GM18517 (cell line): ENCODE results near the gene CENPE.
"Not testable (repeated sequence)": the region's sequence is repeated elsewhere in the genome, so short reads cannot be mapped to it uniquely, and the experiment has no call there.

Source experiments
- ATAC-seq: cut with Tn5 transposase; IDR thresholded peaks from one replicate; pipeline ENCODE4 v1.9.1; 2021; ENCODE audit warnings: mild to moderate bottlenecking, moderate library complexity; ENCODE audit not compliant: unreplicated experiment

The CENPE gene

GRCh38 chr4:103198111-103198765 lies at the start of gene CENPE:
TSS of gene CENPE (minus strand) at chr4:103198343. CDS start at chr4:103198319, 24 bp downstream.
- ATAC-seq: peak; percentile 93

- no peak for ATAC-seq
These were observed 46.1 kb upstream of the CENPE start for GRCh38 chr4:103244251-103244650.

- ATAC-seq: not testable (repeated sequence)
These were observed 32.8 kb upstream of the CENPE start for GRCh38 chr4:103230938-103231337.

- not testable (repeated sequence) for ATAC-seq
These were observed 25.4 kb upstream of the CENPE start for GRCh38 chr4:103223556-103223955.

GRCh38 chr4:103207673-103208072 lies 9.5 kb upstream of the CENPE start:
- no peak for ATAC-seq

GRCh38 chr4:103204111-103204510 lies 6.0 kb upstream of the CENPE start:
- no peak for ATAC-seq

GRCh38 chr4:103201724-103202123 lies 3.6 kb upstream of the CENPE start:
- no peak for ATAC-seq

GRCh38 chr4:103201253-103201652 lies 3.1 kb upstream of the CENPE start:
- ATAC-seq: no peak

- ATAC-seq: no peak
These were observed 866 bp upstream of the CENPE start for GRCh38 chr4:103199009-103199408.

- ATAC-seq: peak; percentile 47
These were observed 405 bp downstream of the CENPE start for GRCh38 chr4:103197765-103198110.

- ATAC-seq: no peak
These were observed 4.7 kb downstream of the CENPE start for GRCh38 chr4:103193457-103193856.

- ATAC-seq: no peak
These were observed 27.1 kb downstream of the CENPE start for GRCh38 chr4:103171006-103171405.

GRCh38 chr4:103169750-103170149 lies 28.4 kb downstream of the CENPE start:
- not testable (repeated sequence) for ATAC-seq

- no peak for ATAC-seq
These were observed 29.1 kb downstream of the CENPE start for GRCh38 chr4:103168993-103169392.

- no peak for ATAC-seq
These were observed 36.0 kb downstream of the CENPE start for GRCh38 chr4:103162176-103162575.

- no peak for ATAC-seq
These were observed 39.4 kb downstream of the CENPE start for GRCh38 chr4:103158760-103159159.

GRCh38 chr4:103156106-103156505 lies 42.0 kb downstream of the CENPE start:
- no peak for ATAC-seq

- no peak for ATAC-seq
These were observed 45.8 kb downstream of the CENPE start for GRCh38 chr4:103152381-103152780.

- no peak for ATAC-seq
These were observed 47.5 kb downstream of the CENPE start for GRCh38 chr4:103150677-103151076.

GRCh38 chr4:103144926-103145325 lies 53.2 kb downstream of the CENPE start:
- no peak for ATAC-seq

- no peak for ATAC-seq
These were observed 60.7 kb downstream of the CENPE start for GRCh38 chr4:103137446-103137827.

GRCh38 chr4:103136671-103137445 lies 61.3 kb downstream of the CENPE start:
- no peak for ATAC-seq
